Measurements from ENCODE around the gene RIBC1. TPM values are rescaled to one million over a fixed set of nuclear protein-coding genes. Genes with fewer than 3 reads are reported as not detected.

The RIBC1 gene
- 1 to 10 TPM in 2 of 9 donors, under 1 TPM in 7; 0.28 to 1.7 (median 0.63) TPM for total RNA-seq
- under 1 TPM; 0.50 to 0.61 TPM for polyA plus RNA-seq
- long read RNA-seq, donor 1 = 0 reads
- long read RNA-seq, donor 2, partial matches to known transcripts = 0 of 3 reads
- long read RNA-seq, donor 2, other reads (novel, unspliced or antisense) = 1 of 3 reads
- long read RNA-seq, donor 3, partial matches to known transcripts = 0 of 1 reads
- long read RNA-seq, donor 3, other reads (novel, unspliced or antisense) = 1 of 1 reads

DNA sequence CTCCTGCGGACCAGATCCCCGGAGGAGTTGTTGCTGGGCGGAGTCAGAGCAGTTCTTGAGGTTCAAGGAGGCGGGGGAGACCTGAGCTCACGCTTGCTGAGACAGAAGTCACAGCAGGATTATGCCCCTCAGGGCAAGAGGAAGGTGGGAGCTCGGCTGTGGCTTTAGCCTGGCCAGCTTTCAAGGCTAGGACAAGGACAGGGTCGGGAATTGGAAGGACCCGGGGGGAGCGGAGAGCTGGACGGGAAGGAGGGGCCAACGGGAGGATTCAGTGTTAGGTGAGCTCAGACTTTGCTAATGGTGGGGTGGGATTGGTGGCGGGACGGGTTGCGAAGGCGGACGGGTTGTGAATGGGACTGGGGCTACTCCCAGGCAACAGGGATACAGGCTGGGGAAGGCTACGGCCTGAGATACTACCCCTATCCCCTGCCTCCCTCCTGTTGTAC, at the start of gene RIBC1:
TSS of gene RIBC1 (plus strand) at position 13 of the 446 bp plus-strand sequence. CDS start 3,404 bp downstream, outside the sequence.
- WGBS, 4 donors = 2 to 9% (median 4%) methylated on average over 17 of the region's 17 CpGs
- Histone ChIP-seq H3K4me3 (peak within 1 kb of the TSS; percentile 47 to 84 (median 72)), H3K4me1 (peaks cover 0 to 23% (median 10%) of the 10 kb centered on the region in 12 donors), H3K27ac (peak within 1 kb of the TSS; percentile 82 to 95 (median 91)), H3K9me3 (no peaks in the 10 kb centered on the region), H3K27me3 (no peaks in the 10 kb centered on the region), H3K36me3 (no peaks in the 10 kb centered on the region)
- DNase-seq (no peak), ATAC-seq (no peak)
- TF ChIP-seq CTCF (IDR thresholded peaks at IDR 0.05) (no peak), POLR2A (IDR thresholded peaks at IDR 0.05) (no peak)
- intact Hi-C loops (cut with DNase I) = loop anchor here in 2 of 10 donors (1.0 to 10.0 kb wide), 2 partner anchors 11 to 138 kb away; partner anchors contain the start of genes HSD17B10 (in 1 of the 2) and IQSEC2 (in 1 of the 2)

DNA sequence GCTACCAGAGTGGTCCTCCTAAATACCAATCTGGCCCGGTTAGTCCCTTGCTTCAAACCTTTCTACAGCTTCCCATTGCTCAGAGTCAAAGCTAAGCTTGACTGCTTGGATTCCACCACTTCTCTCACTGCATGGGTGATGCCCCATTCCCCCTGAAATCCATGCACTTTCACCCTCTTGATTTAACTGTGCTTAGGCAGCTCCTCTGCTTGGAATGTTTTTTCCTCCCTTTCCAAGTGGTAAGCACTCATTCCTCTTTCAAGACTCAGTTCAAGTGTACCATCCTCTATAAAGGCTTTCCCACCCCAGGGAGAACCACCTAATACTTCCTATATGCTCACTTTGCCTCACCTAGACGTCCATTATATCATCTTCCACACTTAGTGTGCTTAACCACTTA, 49.4 kb upstream of the RIBC1 start:
- intact Hi-C loops (cut with DNase I) = loop anchor here in 1 of 10 donors (10.0 kb wide), 1 partner anchor 151 kb away; no protein-coding TSS in a partner anchor
- no peaks in the 10 kb centered on the region for H3K27me3 ChIP-seq
- H3K9me3 ChIP-seq = peaks cover 0 to 16% (median 0%) of the 10 kb centered on the region in 12 donors
- TF ChIP-seq POLR2A (IDR thresholded peaks at IDR 0.05) (no peak), CTCF (IDR thresholded peaks at IDR 0.05) (no peak)
- H3K27ac ChIP-seq = no peak overlapping the region
- ATAC-seq (no peak), DNase-seq (no peak)
- peaks cover 0 to 14% (median 6%) of the 10 kb centered on the region in 9 donors for H3K36me3 ChIP-seq
- 55 to 65% (median 62%) methylated on average over 2 of the region's 2 CpGs for WGBS, 4 donors
- no peak overlapping the region for H3K4me3 ChIP-seq
- H3K4me1 ChIP-seq = peaks cover 0 to 11% (median 0%) of the 10 kb centered on the region in 12 donors

DNA sequence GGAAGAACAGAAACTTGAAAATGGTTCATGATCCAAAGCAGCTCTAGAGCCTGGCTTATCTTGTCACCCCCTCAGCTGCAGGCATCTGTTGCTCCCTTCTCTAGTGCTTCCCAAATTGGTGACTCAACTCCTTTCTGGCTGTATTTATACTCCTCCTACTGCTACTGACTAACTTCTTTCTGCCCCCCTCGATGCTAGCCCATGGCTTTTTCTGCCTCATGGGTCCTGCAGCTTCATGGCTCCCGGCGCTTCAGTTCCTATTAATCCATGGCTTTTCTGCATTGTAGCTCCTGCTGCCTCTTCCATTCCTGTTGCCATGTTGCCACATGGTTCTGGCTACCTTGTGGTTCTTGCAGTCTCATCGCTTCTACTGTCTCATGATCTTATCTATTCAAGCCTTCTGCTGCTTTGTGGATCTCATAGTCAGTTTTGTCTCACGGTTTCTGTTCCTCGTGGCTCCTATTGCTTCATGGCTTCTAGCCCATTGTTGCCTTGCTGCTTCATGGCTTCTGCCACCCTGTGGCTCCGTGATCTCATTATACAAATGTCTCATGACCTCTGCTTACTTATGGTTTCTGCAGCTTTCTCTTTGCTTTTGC, 48.4 kb upstream of the RIBC1 start:
- DNase-seq (no peak), ATAC-seq (no peak)
- no peaks in the 10 kb centered on the region for H3K27me3 ChIP-seq
- TF ChIP-seq POLR2A (IDR thresholded peaks at IDR 0.05) = no peak
- no peak for TF ChIP-seq CTCF (IDR thresholded peaks at IDR 0.05)
- peaks cover 0 to 24% (median 15%) of the 10 kb centered on the region in 9 donors for H3K36me3 ChIP-seq
- no peak overlapping the region for H3K4me3 ChIP-seq
- H3K27ac ChIP-seq = peak overlapping the region in 1 of 12 donors; percentile 37
- H3K4me1 ChIP-seq = peaks cover 0 to 11% (median 0%) of the 10 kb centered on the region in 12 donors
- intact Hi-C loops (cut with DNase I) = loop anchor here in 1 of 10 donors (10.0 kb wide), 1 partner anchor 150 kb away; no protein-coding TSS in a partner anchor
- H3K9me3 ChIP-seq = peaks cover 0 to 8% (median 0%) of the 10 kb centered on the region in 12 donors
- WGBS, 4 donors = 84 to 92% (median 85%) methylated on average over 7 of the region's 7 CpGs

- DNase-seq (no peak), ATAC-seq (no peak)
- Histone ChIP-seq H3K9me3 (peaks cover 0 to 8% (median 0%) of the 10 kb centered on the region in 12 donors), H3K27ac (peak overlapping the region in 1 of 12 donors; percentile 37), H3K4me3 (no peak overlapping the region), H3K4me1 (peaks cover 0 to 11% (median 0%) of the 10 kb centered on the region in 12 donors), H3K36me3 (peaks cover 0 to 30% (median 20%) of the 10 kb centered on the region in 9 donors), H3K27me3 (no peaks in the 10 kb centered on the region)
- intact Hi-C loops (cut with DNase I) = loop anchor here in 1 of 10 donors (10.0 kb wide), 1 partner anchor 150 kb away; no protein-coding TSS in a partner anchor
- TF ChIP-seq POLR2A (IDR thresholded peaks at IDR 0.05) = no peak
- TF ChIP-seq CTCF (IDR thresholded peaks at IDR 0.05) = no peak
Measured at GRCh38 chrX:53374923-53375322, 47.8 kb upstream of the RIBC1 start.

Measured in heart left ventricle (tissue), 16 donors.